NCI-H526 treated with DMSO at 0.1 percent for 48 hours (cell line): Measurements from ENCODE around the gene ZC3H7A.
"Not testable (repeated sequence)": the region's sequence is repeated elsewhere in the genome, so short reads cannot be mapped to it uniquely, and the experiment has no call there.

Experiments used
- DNase-seq: peaks from one replicate; lab custom pipeline; 2025; lab: John Stamatoyannopoulos, UW

The ZC3H7A gene

DNA sequence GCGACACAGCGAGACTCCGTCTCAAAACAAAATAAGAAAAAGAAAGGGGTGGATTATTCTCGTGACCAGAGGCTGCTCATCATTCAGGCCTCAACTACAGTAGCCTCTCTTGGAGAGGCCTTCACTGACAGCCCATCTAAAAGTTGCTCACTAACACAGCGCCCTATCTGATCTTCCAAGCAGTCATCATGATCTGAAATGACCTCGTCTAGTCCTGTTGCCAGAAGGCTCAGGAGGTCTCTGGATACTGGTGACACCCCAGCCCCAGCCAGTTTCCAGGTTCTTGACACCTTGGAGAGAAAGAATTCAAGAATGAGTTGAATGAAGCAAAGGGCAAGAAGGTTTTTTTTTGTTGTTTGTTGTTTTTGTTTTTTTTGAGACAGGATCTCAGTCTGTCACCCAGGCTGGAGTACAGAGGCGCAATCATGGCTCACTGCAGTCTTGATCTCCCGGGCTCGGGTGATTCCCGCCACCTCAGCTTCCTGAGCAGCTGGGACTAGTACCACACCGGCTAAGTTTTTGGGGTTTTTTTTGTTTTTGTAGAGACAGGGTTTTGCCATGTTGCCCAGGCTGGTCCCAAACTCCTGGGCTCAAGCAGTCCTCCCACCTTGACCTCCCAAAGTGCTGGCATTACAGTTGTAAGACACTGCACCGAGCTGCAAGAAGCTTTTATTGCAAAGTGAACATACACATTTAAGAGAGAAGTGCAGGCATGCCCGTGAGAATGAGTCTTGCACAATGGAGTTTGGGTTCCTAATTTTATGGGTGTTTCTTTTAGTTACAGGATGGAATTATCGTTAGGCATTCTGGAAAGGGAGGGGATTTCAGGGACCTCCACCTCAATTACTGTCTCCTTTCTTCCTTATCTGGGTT is 2.7 kb upstream of the ZC3H7A start:
- no peak for DNase-seq

DNA sequence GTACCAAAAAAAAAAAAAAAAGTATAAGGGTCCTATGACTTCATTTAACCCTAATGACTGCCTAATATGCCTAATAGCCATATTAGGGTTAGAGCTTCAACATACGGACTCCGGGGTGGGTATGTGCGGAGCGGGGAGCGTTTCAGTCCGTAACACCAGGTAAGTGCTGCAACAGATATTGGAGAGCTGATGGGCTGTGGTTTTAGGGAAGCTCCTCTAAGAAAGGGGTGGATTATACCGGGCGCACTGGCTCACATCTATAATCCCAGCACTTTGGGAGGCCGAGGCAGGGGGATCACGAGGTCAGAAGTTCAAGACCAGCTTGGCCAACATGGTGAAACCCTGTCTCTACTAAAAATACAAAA is 1.9 kb upstream of the ZC3H7A start:
- no peak for DNase-seq

DNA sequence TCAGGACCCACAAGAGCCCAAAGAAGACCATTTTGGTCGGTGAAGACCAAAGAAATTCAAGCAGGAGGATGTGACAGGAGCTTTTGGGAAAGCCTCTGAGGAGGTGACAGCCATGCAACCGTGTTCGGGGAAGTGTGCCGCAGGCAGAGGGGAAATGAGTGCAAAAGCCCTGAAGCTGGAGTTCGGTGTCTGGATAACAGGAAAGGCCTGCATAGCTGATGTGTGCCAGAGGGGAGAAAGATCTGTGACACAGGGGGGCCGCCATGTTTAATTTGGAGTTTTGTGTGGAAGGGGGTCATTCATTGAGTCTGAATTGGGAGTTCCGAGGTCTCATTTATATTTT is 870 bp upstream of the ZC3H7A start:
- DNase-seq, result no peak

DNA sequence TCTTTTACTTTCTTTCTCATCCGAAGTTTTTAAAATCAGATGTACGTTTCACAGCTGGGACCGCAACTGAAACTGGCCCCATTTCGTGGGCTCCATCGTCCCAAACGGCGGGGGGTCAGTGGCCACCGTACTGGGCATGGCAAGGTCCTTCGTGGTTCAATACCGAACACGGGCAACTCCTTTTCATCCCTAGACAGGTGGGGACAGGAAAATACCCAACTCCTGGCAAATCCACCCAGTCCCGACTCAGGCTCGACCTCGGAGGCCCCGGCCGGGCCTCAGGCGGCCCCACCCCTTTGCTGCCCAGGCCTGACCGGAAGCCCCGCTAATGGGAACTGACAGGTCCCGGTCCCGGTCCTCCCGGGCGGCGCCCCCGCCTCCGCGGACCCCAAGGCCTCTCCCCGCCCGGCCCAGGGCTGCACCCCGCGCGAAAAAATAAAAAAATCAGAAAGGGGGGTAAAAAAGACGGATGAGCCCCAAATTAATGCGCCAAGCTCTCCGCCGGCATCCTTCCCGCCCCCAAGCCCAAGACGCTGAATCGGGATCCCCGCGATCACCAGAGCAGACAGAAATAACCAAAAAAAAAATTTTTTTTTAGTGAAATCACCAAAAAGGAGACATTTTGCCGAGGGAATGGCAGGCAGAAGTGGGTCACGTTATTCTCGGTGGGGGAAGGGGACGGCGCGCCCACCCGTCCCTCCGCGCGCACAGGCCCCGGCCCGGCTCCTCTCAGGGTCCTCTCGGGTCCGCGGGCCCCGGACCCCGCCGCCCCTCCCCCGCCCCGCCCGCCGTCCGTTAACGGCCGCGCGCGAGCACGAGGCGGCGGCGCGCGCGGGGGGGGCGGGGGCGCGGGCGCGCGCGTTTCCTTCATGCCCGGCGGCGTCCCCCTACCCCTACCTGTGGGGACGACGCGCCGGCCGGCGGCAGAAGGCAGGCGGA is 562 bp downstream of the ZC3H7A start:
- DNase-seq, result no peak

DNA sequence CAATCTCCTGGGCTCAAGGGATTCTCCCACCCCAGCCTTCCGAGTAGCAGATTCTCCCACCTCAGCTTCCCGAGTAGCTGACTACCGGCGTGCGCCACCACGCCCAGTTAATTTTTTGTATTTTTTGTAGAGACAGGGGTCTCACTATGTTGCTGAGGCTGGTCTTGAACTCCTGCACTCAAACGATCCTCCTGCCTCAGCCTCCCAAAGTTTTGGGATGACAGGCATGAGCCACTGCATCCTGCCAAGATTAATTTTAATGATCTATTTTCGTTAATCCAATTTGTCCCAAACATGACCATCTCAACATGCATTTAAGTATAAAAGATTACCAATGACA is 1.2 kb downstream of the ZC3H7A start:
- DNase-seq, result no peak

DNA sequence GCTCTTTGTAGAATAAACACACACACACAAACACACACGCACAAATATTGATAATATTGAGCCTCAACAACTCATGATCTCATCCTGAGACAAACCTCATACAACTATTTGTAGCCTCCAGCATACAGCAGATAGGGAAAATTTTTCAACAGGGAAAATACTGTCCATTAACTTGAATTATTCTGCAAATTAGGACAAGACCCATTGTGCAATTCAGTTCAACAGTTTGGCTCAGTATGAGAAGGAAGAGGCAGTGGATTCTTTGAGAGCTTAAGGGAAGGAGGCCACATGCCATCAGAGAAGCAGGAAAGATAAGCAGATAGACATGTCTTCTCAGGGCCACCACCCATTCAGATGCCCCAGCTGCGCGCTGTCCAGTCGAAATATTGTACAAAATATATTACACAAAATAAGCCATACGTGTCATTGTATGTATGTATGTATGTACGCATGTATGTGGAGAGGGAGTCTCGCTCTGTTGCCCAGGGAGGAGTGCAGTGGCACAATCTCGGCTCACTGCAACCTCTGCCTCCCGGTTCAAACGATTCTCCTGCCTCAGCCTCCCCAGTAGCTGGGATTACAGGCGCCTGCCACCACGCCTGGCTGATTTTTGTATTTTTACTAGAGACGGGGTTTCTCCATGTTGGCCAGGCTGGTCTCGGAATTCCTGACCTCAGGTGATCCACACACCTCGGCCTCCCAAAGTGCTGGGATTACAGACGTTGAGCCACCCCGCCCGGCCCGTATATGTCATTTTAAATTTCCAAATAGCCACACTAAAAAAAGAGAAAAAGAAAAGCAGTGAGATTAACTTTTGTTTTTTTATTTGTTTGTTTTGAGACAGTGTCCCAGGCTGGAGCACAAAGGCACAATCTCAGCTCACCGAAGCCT is 1.8 kb downstream of the ZC3H7A start:
- no peak for DNase-seq

DNA sequence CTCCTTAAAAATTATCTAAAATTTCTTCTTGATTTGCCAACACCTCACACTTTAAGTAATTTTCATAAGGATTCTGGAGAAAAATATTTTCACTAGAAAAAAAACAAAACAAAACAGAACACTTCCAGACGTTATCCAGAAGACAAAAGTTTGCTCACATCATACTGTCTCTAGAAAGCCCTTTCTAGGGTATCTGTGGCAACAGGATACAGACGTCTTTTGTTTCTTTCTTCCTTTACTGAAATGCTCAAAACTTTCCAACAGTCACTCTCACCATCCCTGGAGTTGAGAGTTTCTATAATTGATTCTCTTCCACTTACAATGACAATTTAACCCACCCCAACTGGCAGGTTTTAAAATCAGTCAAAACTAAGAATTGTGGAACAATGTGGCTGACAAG is 2.6 kb downstream of the ZC3H7A start:
- no peak for DNase-seq

DNA sequence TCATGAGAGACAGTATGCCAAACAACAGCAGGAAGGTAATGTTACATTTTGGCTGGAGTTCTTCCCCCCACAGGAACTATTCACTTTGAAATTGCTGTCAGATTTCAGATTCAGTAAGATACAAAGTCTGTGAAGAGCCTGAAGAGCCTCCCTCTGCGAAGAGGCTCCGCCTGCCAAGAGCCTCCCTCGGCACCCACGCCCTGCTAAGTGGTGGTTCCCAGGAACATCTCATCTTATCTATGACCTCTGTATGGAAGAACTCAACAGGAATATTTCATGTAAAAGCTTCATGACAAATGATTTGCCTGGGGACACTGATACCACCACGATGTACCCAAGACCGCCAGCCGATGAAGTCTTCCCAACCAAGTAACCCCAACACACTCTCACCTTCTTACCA is 3.2 kb downstream of the ZC3H7A start:
- DNase-seq, result no peak

DNA sequence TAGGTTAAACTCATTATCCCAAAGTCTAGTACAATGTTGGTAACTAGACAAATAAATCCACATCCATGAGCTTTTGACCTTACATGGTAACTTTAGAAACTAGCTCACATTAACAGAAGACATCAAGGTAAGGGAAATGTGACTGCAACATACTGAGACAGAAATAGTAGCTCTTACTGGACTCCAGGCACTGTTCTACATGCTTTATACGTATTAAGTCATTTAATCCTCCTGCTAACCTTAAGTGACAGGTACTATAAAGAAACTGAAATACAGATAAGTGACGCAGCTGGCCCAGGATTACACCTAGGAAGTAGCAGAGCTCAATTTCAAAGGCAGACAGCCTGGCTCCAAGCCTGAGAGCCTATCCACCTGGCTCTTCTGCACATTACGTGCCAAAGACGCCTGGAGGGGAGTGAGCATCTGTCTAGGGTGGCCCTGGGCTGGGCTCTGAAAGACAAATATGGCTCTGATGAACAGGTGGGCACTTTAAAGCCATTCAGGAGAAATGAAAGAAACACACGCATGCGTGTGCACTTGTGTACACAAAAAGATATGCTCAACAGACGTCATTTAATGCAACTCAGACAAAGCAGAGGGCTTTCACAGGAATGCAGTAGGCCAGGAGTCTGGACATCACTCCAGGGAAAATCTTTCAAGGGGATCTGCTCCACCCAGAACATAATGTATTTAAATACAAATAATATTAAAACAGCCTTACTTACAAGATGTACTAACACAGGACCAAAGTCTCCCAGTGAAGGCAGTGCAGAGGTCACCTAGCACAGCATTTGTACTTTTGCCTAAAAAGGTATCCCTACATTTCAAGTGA is 4.4 kb downstream of the ZC3H7A start:
- peak; percentile 42 for DNase-seq

DNA sequence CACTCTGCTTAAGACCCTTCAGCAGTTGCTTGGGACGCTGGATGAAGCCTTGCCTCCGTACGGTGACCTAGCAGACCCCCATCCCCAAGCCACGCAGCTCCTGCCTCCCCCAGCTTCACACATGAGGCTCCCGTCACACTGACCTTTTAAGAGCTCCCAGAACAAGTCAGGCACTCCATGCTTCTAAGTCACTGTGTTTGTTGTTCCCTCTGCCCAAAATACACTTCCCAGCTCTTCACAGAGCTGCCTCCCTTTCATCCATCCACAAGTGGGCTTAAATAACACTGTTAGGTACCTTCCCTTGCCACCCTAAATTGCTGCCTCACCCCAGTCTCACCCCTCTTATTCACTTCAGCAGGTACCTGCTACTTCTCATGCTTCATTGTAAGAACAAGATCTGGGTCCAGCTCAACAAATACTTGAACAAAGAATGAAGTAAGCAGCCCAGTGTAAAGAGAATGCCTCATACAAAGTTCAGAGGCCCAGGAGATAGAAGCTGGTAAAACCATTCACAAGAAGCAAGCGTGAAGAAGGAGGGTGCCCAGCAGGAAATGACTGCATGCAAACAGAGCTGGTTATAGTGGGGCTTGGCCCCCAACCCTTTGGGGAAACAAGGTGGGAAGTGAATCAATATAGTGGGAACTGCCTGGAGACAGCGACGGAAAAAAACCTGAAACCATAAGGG is 5.8 kb downstream of the ZC3H7A start:
- DNase-seq, result no peak

DNA sequence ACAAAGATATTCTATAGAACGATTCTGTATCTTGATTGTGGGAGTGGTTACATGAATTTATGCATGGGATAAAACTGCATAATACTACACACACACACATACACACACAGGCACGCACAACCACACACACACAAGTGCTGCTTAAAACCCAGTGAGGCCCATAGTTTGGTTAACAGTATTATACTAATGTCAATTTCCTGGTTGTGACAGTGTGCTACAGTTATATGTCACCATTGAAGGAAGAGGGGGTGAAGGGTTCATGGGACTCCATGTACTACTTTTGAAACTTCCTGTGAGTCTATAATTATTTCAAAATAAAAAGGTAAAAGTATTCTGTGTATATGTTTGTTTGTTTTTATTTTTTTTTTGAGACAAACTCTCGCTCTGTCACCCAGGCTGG is 8.1 kb downstream of the ZC3H7A start:
- no peak for DNase-seq

DNA sequence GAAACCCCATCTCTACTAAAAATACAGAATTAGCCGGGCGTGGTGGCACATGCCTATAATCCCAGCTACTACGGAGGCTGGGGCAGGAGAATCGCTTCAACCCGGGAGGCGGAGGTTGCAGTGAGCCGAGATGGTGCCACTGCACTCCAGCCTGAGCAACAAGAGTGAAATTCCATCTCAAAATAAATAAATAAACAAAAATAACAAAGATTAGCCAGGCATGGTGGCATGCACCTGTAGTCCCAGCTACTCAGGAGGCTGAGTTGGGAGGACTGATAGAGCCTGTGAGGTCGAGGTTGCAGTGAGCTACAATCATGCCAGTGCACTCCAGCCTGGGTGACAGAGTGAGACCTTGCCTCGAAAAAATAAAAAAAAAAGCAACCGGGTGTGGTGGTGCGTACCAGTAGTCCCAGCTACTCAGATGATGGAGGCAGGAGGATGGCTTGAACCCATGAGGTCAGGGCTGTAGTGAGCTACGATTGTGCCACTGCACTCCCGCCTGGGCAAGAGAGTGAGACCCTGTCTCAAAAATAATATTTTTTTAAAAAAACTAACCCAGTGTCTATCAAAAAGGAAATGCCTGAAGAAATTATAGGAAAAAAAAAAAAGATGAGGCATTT is 12.0 kb downstream of the ZC3H7A start:
- DNase-seq, result not testable (repeated sequence)

DNA sequence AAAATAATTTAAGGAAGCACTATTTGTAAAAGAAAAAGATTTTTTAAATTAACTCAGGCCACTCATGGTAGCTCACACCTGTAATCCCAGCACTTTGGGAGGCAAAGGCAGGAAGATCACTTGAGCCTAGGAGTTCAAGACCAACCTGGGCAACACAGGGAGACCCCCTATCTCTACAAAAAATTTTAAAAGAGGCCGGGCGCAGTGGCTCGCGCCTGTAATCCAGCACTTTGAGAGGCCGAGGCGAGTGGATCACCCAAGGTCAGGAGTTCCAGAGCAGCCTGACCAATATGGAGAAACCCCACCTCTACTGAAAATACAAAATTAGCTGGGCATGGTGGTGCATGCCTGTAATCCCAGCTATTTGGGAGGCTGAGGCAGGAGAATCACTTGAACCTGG is 12.7 kb downstream of the ZC3H7A start:
- DNase-seq, result not testable (repeated sequence)

DNA sequence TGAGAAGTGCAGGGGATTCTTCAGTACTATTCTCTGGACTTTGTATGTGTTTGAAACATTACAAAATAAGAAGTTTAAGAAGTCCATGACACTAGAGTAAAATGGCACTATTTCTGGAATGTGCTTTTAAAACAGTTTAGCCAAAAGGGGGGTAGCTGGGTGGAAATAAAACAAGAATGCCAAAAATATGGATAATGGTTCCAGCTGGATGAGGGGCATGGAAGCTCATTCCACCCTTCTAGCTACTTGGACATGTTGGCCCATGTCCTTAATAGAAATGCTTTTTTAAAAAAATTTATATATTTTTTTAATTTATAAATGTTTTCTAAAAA is 13.1 kb downstream of the ZC3H7A start:
- DNase-seq, result no peak

DNA sequence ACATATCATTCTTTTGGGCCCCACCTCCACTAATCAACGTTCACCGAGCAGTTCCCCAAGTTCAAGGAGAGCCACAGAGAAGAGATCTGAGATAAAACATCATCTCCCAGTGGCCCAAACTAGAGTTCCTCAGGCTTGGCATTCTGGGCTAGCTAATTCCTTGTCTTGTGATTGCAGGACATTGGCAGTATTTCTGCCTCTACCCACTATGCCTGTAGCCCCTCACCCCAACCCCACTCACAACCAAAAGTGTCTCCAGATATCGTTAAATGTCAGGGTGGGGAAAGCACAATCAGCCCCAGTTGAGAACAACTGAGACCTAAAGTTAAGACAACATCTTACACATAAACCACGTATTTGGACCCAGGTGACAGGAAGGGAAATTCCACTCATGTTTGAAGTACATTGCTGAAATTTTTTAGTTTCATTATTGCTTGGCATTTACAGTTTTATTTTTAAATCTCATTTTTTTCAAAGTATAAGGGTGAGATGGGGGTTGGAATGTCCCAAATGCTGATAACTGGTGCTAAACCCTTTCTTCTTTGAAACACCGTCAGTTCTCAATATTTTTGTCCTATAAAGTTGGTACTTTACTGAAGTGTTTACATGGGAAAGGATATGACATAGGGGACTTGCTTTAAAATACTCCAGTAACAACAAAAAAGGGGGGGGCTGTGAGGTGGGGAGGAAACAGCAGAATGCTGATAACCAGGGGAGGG is 13.6 kb downstream of the ZC3H7A start:
- DNase-seq, result no peak

DNA sequence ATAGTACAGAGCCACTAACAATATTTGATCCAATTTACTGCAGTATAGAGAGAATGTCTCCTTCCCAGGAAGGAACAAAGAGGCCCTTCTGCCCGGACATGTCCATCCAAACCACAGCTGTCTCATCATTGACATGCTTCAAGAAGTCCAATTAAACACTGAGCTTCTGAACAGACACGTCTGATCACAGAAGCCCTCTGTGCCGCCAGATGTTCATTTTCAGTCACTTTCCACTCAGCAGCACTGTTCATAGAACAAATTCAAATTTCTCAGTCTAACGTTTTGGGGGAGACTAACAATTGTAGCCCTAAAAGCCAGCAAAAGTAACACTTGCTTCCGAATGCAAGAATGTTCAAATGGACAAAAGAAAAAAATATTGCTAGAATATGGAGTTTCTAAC is 15.3 kb downstream of the ZC3H7A start:
- DNase-seq, result peak; percentile 50

DNA sequence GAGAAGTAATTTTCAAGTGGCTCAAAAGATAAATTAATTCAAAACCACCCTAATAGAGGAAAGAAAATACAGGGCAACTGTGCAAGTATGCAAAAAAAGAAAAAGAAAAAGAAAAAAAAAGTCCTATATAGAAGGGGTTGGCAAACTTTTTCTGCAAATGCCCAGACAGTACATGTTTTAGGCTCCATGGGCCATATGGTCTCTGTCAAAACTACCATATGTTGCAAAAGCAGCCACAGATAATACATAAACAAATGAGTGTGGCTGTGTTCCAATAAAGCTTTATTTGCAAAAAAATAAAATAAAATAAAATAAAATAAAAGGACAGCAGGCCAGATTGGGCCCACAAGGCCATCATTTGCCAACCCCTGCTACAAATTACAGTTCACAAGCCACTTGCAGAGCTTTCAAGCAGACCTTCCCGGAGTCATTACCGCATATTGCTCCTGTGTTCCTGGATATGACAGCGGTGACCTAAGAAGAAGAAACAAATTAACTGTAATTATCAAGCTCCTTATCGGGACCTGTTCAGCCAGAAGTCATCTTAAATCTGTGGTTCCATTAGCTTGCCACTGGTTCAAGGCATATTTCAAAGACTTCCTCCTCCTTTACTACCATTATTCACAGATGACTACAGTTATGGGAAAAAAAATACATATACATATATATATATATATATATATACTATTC is 15.9 kb downstream of the ZC3H7A start:
- peak; percentile 3 for DNase-seq

DNA sequence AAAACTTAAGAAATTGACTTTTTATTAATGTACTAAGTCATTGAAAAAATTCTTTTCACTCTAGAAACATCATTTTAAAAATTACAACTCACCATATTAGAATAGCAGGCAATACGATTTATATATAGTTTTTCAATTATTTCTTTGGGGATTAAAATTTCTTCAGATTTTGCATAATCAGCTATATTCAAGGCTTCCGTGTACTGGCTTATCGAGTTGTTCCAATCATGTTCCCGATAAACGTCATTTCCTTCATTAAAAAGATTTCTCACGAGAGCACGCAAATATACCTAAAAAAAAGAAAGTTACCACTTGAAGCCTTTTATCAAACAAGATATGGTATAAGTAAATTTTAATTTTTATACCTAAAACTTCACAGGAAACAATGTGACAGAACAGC is 18.0 kb downstream of the ZC3H7A start:
- no peak for DNase-seq

DNA sequence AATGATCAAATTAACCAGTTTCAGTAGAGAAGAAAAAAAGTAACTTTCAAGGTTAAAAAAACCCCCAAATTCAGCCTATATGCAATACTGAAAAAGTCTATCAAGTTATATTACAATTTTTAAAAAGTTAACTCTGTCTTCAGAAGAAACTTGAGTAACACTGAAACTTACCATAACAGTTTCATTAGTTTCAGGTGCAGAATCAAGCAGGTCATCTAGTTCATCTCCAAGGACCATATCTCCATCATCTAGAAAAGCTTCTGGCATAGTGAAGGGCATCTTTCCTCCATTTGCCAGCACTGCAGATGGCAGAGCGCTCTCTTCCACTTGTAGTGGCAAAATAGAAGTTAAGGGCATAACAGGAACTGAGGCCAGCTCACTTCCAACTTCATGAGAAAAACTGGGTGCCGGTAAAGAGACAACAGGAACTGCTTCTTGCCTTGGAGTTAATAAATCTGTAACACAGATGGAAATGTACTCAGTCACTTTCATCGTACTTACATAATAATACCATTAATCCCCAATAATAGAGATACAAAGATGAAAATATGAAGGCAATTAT is 22.9 kb downstream of the ZC3H7A start:
- DNase-seq, result no peak
